Measurements from ENCODE around the gene NMNAT2.
"Not testable (repeated sequence)": the region's sequence is repeated elsewhere in the genome, so short reads cannot be mapped to it uniquely, and the experiment has no call there.

- not testable (repeated sequence) for TF ChIP-seq CTCF, POLR2A (IDR thresholded peaks at IDR 0.05)
Observed at GRCh38 chr1:183240853-183241252, 177.3 kb downstream of the NMNAT2 start.

All from body of pancreas (tissue), 4 donors.